ENCODE results near the gene UQCRC2. TPM values are rescaled to one million over a fixed set of nuclear protein-coding genes. Genes with fewer than 3 reads are reported as not detected.

UQCRC2 gene
- total and polyA plus RNA-seq, 2 donors (not counting 1 experiment from before 2014, with no cell fraction given) = 84.3 to 150 TPM

DNA sequence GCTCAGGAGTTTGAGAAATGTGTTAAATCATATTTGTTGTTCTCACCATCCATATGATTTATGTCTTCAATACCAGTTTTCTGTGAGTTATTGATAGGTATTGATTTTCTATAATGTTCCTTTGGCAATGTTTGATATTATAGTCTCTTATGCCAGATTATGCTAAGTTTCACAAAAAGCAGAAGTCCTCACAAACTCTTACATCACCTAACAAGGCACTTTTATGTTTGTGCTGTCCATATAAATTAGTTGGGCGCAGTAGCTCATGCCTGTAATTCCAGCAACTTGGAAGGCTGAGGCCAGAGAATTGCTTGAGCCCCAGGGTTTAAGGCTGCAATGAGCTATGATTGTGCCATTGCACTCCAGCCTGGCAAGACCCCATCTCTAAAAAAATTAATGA is 12.6 kb upstream of the UQCRC2 start:
- H3K9me3 Mint-ChIP-seq (ENCODE audit: insufficient read depth) = no peaks in the 10 kb centered on the region
- H3K79me2 ChIP-seq (ENCODE audit: control insufficient read depth, insufficient read depth, low read length) = peaks cover 11% of the 10 kb centered on the region
- CTCF ChIA-PET = no interaction called here

DNA sequence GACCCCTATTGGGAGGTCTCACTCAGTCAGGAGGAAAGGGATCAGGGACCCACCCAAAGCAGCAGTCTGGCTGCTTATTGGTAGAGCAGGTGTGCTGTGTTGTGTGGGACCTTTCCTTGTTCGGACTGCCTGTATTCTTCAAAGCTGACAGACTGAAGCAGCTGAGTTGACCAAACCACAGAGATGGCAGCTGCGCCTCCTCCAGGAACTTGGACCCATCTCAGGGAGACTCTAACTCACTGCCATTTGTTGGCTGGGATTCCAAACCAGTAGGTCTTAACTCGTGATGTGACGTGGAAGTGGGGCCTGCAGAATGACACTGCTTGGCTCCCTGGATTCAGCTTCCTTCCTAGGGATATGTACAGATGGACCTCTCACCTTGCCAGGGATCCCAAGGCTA is 9.6 kb upstream of the UQCRC2 start:
- ChIA-PET CTCF (interaction anchor here (1.2 kb wide), 1 partner anchor 9 kb away, joined by 4 read pairs; no protein-coding TSS in a partner anchor), POLR2A (no interaction called here)
- Histone ChIP-seq H3K9ac (ENCODE audit: low read length) (no peak overlapping the region), H3K79me2 (ENCODE audit: control insufficient read depth, insufficient read depth, low read length) (peaks cover 35% of the 10 kb centered on the region), H3K4me1 (ENCODE audit: control insufficient read depth in 2 of 2, insufficient read depth in 2 of 2, low read length in 2 of 2) (peaks cover 2 to 3% of the 10 kb centered on the region in 2 donors), H4K20me1 (ENCODE audit: control insufficient read depth, insufficient read depth, low read length, poor library complexity, severe bottlenecking) (peaks cover 4% of the 10 kb centered on the region), H3K27me3 (replicated peaks in 1 of 4; ENCODE audit: control extremely low read depth in 1 of 4, control insufficient read depth in 3 of 4, insufficient read depth in 4 of 4, low read length in 3 of 4) (no peaks in the 10 kb centered on the region), H3K9me3 (ENCODE audit: control extremely low read depth in 1 of 3, control insufficient read depth in 2 of 3, insufficient read depth in 1 of 3, low read length in 2 of 3) (no peaks in the 10 kb centered on the region), H3K4me3 (ENCODE audit: control extremely low read depth in 1 of 5, extremely low read depth in 1 of 5, insufficient read depth in 1 of 5, low read depth in 2 of 5, low read length in 4 of 5) (no peak overlapping the region), H3K4me2 (replicated peaks; ENCODE audit: low read depth, low read length, poor library complexity, severe bottlenecking) (no peak overlapping the region), H3K36me3 (replicated peaks in 1 of 2; ENCODE audit: control extremely low read depth in 1 of 2, control insufficient read depth in 1 of 2, extremely low read depth in 1 of 2, insufficient read depth in 2 of 2, low read length in 1 of 2) (no peaks in the 10 kb centered on the region), H2AFZ (ENCODE audit: insufficient read depth, low read depth, low read length, poor library complexity, severe bottlenecking) (no peak overlapping the region), H3K27ac (ENCODE audit: low read length in 2 of 2) (no peak overlapping the region)
- no peak for TF ChIP-seq CTCF (IDR thresholded peaks at IDR 0.05)
- no peak for TF ChIP-seq EZH2 (IDR thresholded peaks at IDR 0.05; ENCODE audit: borderline replicate concordance, insufficient read depth, low read depth, low read length, poor library complexity, severe bottlenecking)
- intact Hi-C loops (cut with micrococcal nuclease) = no loop called here
- Mint-ChIP-seq H3K27me3 (no peaks in the 10 kb centered on the region), H3K27ac (no peak overlapping the region), H3K4me3 (no peak overlapping the region), H3K9me3 (ENCODE audit: insufficient read depth) (no peaks in the 10 kb centered on the region), H3K4me1 (peaks cover 7% of the 10 kb centered on the region)
- DNase-seq (no peak), ATAC-seq (ENCODE audit: low read depth) (no peak)
- WGBS (ENCODE audit: insufficient coverage) = 100% methylated on average over 4 of the region's 4 CpGs

More for the DNA sequence above, 12.6 kb upstream of the UQCRC2 start:
- TF ChIP-seq CTCF (IDR thresholded peaks at IDR 0.05) = no peak
- TF ChIP-seq EZH2 (IDR thresholded peaks at IDR 0.05; ENCODE audit: borderline replicate concordance, insufficient read depth, low read depth, low read length, poor library complexity, severe bottlenecking) = no peak
- WGBS (ENCODE audit: insufficient coverage) = no CpG with 5 or more reads among the region's 1 CpG
- Histone ChIP-seq H3K9me3 (ENCODE audit: control extremely low read depth in 1 of 3, control insufficient read depth in 2 of 3, insufficient read depth in 1 of 3, low read length in 2 of 3) (no peaks in the 10 kb centered on the region), H3K4me3 (ENCODE audit: control extremely low read depth in 1 of 5, extremely low read depth in 1 of 5, insufficient read depth in 1 of 5, low read depth in 2 of 5, low read length in 4 of 5) (no peak overlapping the region), H3K4me1 (ENCODE audit: control insufficient read depth in 2 of 2, insufficient read depth in 2 of 2, low read length in 2 of 2) (no peaks in the 10 kb centered on the region), H3K9ac (ENCODE audit: low read length) (no peak overlapping the region), H3K4me2 (replicated peaks; ENCODE audit: low read depth, low read length, poor library complexity, severe bottlenecking) (no peak overlapping the region), H3K27ac (ENCODE audit: low read length in 2 of 2) (no peak overlapping the region), H4K20me1 (ENCODE audit: control insufficient read depth, insufficient read depth, low read length, poor library complexity, severe bottlenecking) (no peaks in the 10 kb centered on the region), H2AFZ (ENCODE audit: insufficient read depth, low read depth, low read length, poor library complexity, severe bottlenecking) (no peak overlapping the region), H3K36me3 (replicated peaks in 1 of 2; ENCODE audit: control extremely low read depth in 1 of 2, control insufficient read depth in 1 of 2, extremely low read depth in 1 of 2, insufficient read depth in 2 of 2, low read length in 1 of 2) (no peaks in the 10 kb centered on the region), H3K27me3 (replicated peaks in 1 of 4; ENCODE audit: control extremely low read depth in 1 of 4, control insufficient read depth in 3 of 4, insufficient read depth in 4 of 4, low read length in 3 of 4) (no peaks in the 10 kb centered on the region)
- POLR2A ChIA-PET = no interaction called here
- Mint-ChIP-seq H3K4me1 (no peaks in the 10 kb centered on the region), H3K4me3 (no peak overlapping the region), H3K27ac (no peak overlapping the region), H3K27me3 (no peaks in the 10 kb centered on the region)
- no peak for DNase-seq
- ATAC-seq (ENCODE audit: low read depth) = no peak
- intact Hi-C loops (cut with micrococcal nuclease) = no loop called here
